GM12891 (cell line): ENCODE results near the gene KCTD4.

Experiments used
- PAX5 ChIP-seq: IDR thresholded peaks from 2 replicates; pipeline ENCODE4 v1.6.1; 2011; ENCODE audit warnings: low read length, moderate library complexity, mild to moderate bottlenecking; ENCODE audit not compliant: insufficient read depth, severe bottlenecking
- TAF1 ChIP-seq: IDR thresholded peaks from 2 replicates; pipeline ENCODE4 v1.6.1; 2011; ENCODE audit warnings: low read depth, low read length, control low read depth

- TF ChIP-seq PAX5 (no peak), TAF1 (no peak)
These were observed 20.5 kb downstream of the KCTD4 start for GRCh38 chr13:45180303-45180702.
